Retinal pigment epithelial cell (primary cell): Measurements from ENCODE around the gene TEAD1.

Source experiments
- DNase-seq: peaks from one replicate; pipeline ENCODE4 v3.0.0-alpha.2; 2010; ENCODE audit warnings: low read depth
- H3K4me3 ChIP-seq: 2 replicates; pipeline ENCODE4 v1.5.1; 2011; ENCODE audit warnings: mild to moderate bottlenecking, low read length, control low read depth, moderate library complexity
- CTCF ChIP-seq: conservative IDR thresholded peaks from 2 replicates; pipeline ENCODE4 v1.5.1; 2011; ENCODE audit warnings: low read depth, low read length, control low read depth, inconsistent platforms

Gene TEAD1

GRCh38 chr11:12684816-12685215, 10.6 kb downstream of the TEAD1 start:
- TF ChIP-seq CTCF: no peak
- DNase-seq: no peak
- H3K4me3 ChIP-seq: no peak overlapping the region

GRCh38 chr11:12685229-12685628, 11.0 kb downstream of the TEAD1 start:
- H3K4me3 ChIP-seq: no peak overlapping the region
- TF ChIP-seq CTCF: no peak
- no peak for DNase-seq

GRCh38 chr11:12686246-12687060, 12.2 kb downstream of the TEAD1 start:
- H3K4me3 ChIP-seq: no peak overlapping the region
- DNase-seq: no peak
- TF ChIP-seq CTCF: no peak

GRCh38 chr11:12687216-12687623, 13.0 kb downstream of the TEAD1 start:
- TF ChIP-seq CTCF: no peak
- no peak overlapping the region for H3K4me3 ChIP-seq
- DNase-seq: no peak

- no peak overlapping the region for H3K4me3 ChIP-seq
- no peak for DNase-seq
- TF ChIP-seq CTCF: no peak
Measured at GRCh38 chr11:12687740-12688139, 13.5 kb downstream of the TEAD1 start.

- DNase-seq: no peak
- no peak for TF ChIP-seq CTCF
- H3K4me3 ChIP-seq: no peak overlapping the region
Measured at GRCh38 chr11:12689029-12689755, 15.0 kb downstream of the TEAD1 start.

- TF ChIP-seq CTCF: no peak
- H3K4me3 ChIP-seq: no peak overlapping the region
- no peak for DNase-seq
Measured at GRCh38 chr11:12690663-12691062, 16.4 kb downstream of the TEAD1 start.
